RWPE2 (cell line): Measurements from ENCODE around the gene TRIB2.

Experiments
- ATAC-seq: fragments of 200-7000 bp; cut with Tn5 transposase; 3 replicates; pipeline ENCODE4 v1.9.1; 2021; ENCODE audit warnings: low read depth
- DNase-seq: peaks from one replicate; pipeline ENCODE4 v3.0.0-alpha.2; 2020; ENCODE audit warnings: low spot score
- H3K27ac ChIP-seq: fragments of 450-650 bp; 2 replicates; pipeline ENCODE4 v1.5.1; 2017; ENCODE audit warnings: mild to moderate bottlenecking; ENCODE audit not compliant: poor library complexity, severe bottlenecking
- H3K27me3 ChIP-seq: fragments of 250-450 bp; sonication (Bioruptor Pico); 2 replicates; pipeline ENCODE4 v1.5.1; 2021; ENCODE audit warnings: mild to moderate bottlenecking, moderate library complexity; ENCODE audit not compliant: insufficient read depth, poor library complexity, severe bottlenecking
- H3K36me3 ChIP-seq: fragments of 250-450 bp; sonication (Bioruptor Pico); 2 replicates; pipeline ENCODE4 v1.5.1; 2020; ENCODE audit warnings: low read depth, mild to moderate bottlenecking, moderate library complexity
- H3K4me1 ChIP-seq: fragments of 250-450 bp; sonication (Bioruptor Pico); 2 replicates; pipeline ENCODE4 v1.5.1; 2021; ENCODE audit warnings: mild to moderate bottlenecking, moderate library complexity; ENCODE audit not compliant: insufficient read depth, poor library complexity, severe bottlenecking
- H3K4me3 ChIP-seq: fragments of 250-450 bp; sonication (Bioruptor Pico); 2 replicates; pipeline ENCODE4 v1.5.1; 2021; ENCODE audit warnings: mild to moderate bottlenecking, moderate library complexity; ENCODE audit not compliant: severe bottlenecking
- H3K9me3 ChIP-seq: fragments of 250-450 bp; sonication (Bioruptor Pico); 2 replicates; pipeline ENCODE4 v1.5.1; 2021; ENCODE audit warnings: mild to moderate bottlenecking, moderate library complexity; ENCODE audit not compliant: severe bottlenecking
- TF ChIP-seq, protein P1 (sequence below): fragments of 450-650 bp; IDR thresholded peaks from one replicate; pipeline ENCODE4 v1.5.1; 2017; ENCODE audit warnings: mild to moderate bottlenecking, moderate library complexity; ENCODE audit not compliant: poor library complexity, severe bottlenecking

The TRIB2 gene

DNA sequence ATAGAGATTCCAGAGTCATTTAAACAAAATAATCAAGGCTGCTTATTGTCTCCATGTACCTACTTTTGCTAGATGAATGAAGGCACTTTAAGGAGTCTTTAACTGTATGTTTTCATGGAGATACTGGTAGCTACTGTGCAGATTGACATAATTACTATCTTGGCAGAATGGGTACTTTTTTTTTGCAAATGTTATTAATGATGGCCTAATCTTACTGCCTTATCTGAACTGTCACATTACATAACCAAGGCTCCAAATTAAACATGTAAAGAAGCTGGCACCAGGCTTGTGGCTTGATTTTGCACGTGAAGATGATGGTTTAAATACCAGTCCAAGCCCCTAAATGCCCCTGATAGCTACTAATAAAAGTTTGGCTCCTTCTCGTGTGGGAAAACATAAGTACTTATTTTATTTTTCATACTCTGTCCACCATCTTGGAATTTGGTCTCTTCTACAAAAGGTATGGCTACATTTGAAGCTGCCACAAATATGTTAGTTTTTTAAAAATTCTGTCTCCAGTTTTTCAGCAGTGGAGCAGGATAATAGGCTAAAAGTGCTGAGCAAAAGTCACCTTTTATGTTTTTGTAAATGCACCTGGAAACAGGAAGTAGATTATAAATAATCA lies 4.1 kb downstream of the TRIB2 start:
- H3K36me3 ChIP-seq = peaks cover 21% of the 10 kb centered on the region
- no peak overlapping the region for H3K4me3 ChIP-seq
- H3K27me3 ChIP-seq = no peaks in the 10 kb centered on the region
- DNase-seq = no peak
- no peak for ATAC-seq
- no peaks in the 10 kb centered on the region for H3K9me3 ChIP-seq
- H3K27ac ChIP-seq = no peak overlapping the region
- H3K4me1 ChIP-seq = peaks cover 9% of the 10 kb centered on the region
- TF ChIP-seq, protein P1, sequence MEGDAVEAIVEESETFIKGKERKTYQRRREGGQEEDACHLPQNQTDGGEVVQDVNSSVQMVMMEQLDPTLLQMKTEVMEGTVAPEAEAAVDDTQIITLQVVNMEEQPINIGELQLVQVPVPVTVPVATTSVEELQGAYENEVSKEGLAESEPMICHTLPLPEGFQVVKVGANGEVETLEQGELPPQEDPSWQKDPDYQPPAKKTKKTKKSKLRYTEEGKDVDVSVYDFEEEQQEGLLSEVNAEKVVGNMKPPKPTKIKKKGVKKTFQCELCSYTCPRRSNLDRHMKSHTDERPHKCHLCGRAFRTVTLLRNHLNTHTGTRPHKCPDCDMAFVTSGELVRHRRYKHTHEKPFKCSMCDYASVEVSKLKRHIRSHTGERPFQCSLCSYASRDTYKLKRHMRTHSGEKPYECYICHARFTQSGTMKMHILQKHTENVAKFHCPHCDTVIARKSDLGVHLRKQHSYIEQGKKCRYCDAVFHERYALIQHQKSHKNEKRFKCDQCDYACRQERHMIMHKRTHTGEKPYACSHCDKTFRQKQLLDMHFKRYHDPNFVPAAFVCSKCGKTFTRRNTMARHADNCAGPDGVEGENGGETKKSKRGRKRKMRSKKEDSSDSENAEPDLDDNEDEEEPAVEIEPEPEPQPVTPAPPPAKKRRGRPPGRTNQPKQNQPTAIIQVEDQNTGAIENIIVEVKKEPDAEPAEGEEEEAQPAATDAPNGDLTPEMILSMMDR = no peak

DNA sequence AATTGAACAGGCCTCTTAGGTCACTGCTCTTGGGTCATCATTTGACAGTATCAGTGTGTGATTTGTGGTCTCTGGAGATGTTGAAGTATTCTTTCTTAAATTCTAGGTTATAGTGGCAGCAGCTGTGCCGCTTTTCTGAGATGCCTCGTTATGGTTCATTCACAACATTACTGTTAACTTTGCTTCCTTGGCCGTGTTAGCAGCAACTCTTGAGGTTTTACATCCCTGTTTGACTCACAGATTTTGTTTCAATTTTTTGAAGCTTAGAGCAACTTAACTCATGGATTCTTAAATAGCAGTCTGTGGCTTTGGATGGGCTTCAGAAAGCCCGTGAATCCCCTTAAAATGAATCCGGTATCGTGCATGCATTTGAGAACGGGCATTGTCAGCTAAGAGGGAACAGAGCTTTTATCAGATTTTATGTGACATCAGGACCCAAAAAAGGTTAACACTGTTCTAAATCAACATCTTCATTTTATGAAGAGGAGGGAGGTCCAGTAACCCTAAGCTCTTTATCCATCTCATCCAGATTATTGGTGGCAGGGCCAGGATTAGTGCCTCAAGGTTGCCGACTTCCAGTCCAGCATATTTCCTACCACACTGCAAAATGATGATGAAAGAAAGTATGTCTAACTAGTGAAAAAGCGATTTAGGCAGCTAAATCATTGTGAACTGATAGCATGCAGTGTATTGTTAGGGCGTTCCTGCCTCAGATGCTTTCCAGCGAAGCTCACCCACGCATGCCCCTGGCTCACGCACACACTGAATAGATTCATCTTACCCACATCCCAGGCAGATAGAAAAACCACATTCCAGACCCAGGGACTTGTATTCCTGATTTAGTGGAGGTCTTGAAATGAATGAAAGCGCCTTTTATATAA lies 5.1 kb downstream of the TRIB2 start:
- no peaks in the 10 kb centered on the region for H3K9me3 ChIP-seq
- H3K27me3 ChIP-seq = no peaks in the 10 kb centered on the region
- no peak overlapping the region for H3K27ac ChIP-seq
- peaks cover 21% of the 10 kb centered on the region for H3K36me3 ChIP-seq
- H3K4me1 ChIP-seq = peaks cover 7% of the 10 kb centered on the region
- H3K4me3 ChIP-seq = no peak overlapping the region
- ATAC-seq = no peak
- TF ChIP-seq, protein P1 = no peak
- DNase-seq = no peak

DNA sequence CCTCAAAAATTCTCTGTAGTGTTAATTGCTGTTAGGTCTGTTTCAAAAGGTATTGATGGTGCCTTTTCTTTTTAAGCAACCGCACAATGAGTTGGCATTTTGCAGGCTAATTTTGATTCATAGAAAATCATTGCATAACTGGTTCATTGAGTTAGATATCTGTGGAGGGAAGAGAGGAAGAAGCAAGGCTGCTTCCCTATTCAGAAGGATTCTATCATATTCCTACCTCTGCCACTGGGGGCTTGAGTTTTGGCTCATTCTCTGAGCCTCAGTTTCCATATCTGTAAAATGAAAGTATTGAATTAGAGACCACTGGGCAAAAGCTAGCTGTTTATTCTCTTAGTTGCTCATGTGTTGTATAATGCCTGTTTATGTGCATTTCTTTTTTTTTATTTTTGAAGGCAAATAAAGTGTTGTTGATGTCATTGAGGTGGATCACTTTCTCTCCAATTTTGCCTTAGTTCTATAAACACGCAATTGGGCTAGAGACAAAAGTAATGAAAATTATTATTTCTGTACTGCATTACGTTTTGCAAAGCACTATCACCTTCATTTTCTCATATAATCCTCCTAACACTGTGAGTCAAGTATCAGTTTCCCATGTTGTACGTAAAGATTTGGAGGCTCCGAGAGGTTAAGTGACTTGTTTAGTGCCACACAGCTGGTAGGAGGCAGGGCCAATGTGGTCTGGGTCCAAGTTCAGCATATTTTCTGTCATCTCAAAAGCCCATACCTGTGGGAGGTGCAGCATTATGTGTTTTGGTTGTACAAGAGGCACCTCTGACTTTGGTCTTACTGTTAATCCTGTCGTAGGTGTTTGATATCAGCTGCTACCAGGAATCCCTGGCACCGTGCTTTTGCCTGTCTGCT lies 5.9 kb downstream of the TRIB2 start:
- peaks cover 21% of the 10 kb centered on the region for H3K36me3 ChIP-seq
- no peak overlapping the region for H3K4me3 ChIP-seq
- H3K9me3 ChIP-seq = no peaks in the 10 kb centered on the region
- H3K27me3 ChIP-seq = no peaks in the 10 kb centered on the region
- H3K27ac ChIP-seq = no peak overlapping the region
- ATAC-seq (no peak), DNase-seq (no peak)
- peaks cover 7% of the 10 kb centered on the region for H3K4me1 ChIP-seq
- TF ChIP-seq, protein P1 = no peak

DNA sequence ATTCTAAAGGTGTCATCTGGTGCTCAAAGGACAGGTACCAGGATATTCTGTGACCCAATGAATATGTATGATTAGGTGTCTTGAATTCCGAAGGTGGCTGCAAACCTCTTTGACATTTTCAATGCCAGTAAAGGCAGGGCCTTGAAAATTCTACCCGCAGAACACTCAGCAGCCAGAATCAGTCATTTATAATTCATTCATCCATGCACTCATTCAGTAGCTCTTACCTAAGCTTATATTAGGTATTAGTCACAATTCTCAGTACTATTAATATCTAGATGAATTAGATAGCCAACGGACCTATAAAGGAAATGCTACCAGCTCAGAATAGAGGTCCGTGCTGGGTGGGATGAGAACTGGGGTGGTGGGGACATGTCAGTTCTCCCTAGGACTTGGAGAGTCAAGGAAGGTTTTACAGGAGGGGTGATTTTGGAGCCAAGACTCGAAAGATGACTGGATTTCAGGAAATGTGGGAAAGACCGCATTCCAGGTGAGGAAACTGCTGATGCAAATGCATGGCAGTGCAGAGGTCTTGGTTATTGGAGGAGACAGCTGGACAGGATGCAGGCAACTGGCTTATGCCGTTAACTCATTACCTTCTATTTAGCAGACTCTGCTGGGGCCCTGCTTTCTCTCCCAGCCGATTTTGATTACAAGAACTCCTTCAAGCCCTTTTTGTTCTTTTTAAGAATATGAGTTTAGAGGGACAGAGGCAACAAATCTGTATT lies 7.2 kb downstream of the TRIB2 start:
- Histone ChIP-seq H3K4me3 (no peak overlapping the region), H3K9me3 (no peaks in the 10 kb centered on the region), H3K27me3 (no peaks in the 10 kb centered on the region), H3K27ac (no peak overlapping the region), H3K4me1 (peaks cover 7% of the 10 kb centered on the region), H3K36me3 (peaks cover 21% of the 10 kb centered on the region)
- DNase-seq (no peak), ATAC-seq (no peak)
- TF ChIP-seq, protein P1 = no peak
